Activated CD4-positive, CD25-positive, alpha-beta regulatory T cell treated with anti-CD3 and anti-CD28 coated beads, Interleukin-2, amount 50 U/mL, for 72 hours (primary cell): ENCODE measurements around the gene PROP1.
"Not testable (repeated sequence)": the region's sequence is repeated elsewhere in the genome, so short reads cannot be mapped to it uniquely, and the experiment has no call there.

Experiments used
- DNase-seq: peaks from one replicate; pipeline ENCODE4 v3.0.0; 2021

The PROP1 gene

GRCh38 chr5:177982072-177982727 is 13.8 kb downstream of the PROP1 start:
- DNase-seq: no peak

- no peak for DNase-seq
Measured at GRCh38 chr5:177981296-177982071, 14.6 kb downstream of the PROP1 start.

GRCh38 chr5:177980743-177981151 is 15.3 kb downstream of the PROP1 start:
- DNase-seq: no peak

- not testable (repeated sequence) for DNase-seq
Measured at GRCh38 chr5:177977600-177977999, 18.4 kb downstream of the PROP1 start.

GRCh38 chr5:177973066-177973635 is 22.9 kb downstream of the PROP1 start:
- no peak for DNase-seq

- DNase-seq: no peak
Measured at GRCh38 chr5:177972613-177973012, 23.4 kb downstream of the PROP1 start.

- not testable (repeated sequence) for DNase-seq
Measured at GRCh38 chr5:177972014-177972413, 24.0 kb downstream of the PROP1 start.

GRCh38 chr5:177968661-177969211 is 27.3 kb downstream of the PROP1 start:
- no peak for DNase-seq

GRCh38 chr5:177967221-177967887 is 28.7 kb downstream of the PROP1 start:
- DNase-seq: no peak

GRCh38 chr5:177966839-177967166 is 29.2 kb downstream of the PROP1 start:
- no peak for DNase-seq

- DNase-seq: no peak
Measured at GRCh38 chr5:177966009-177966838, 29.8 kb downstream of the PROP1 start.

- DNase-seq: no peak
Measured at GRCh38 chr5:177964471-177964870, 31.6 kb downstream of the PROP1 start.

- no peak for DNase-seq
Measured at GRCh38 chr5:177963966-177964365, 32.1 kb downstream of the PROP1 start.

GRCh38 chr5:177959315-177959714 is 36.7 kb downstream of the PROP1 start:
- DNase-seq: no peak

- no peak for DNase-seq
Measured at GRCh38 chr5:177958696-177959095, 37.3 kb downstream of the PROP1 start.

GRCh38 chr5:177957241-177957640 is 38.8 kb downstream of the PROP1 start:
- no peak for DNase-seq

GRCh38 chr5:177953101-177953500 is 42.9 kb downstream of the PROP1 start:
- DNase-seq: not testable (repeated sequence)

- DNase-seq: not testable (repeated sequence)
Measured at GRCh38 chr5:177949656-177950055, 46.4 kb downstream of the PROP1 start.

- not testable (repeated sequence) for DNase-seq
Measured at GRCh38 chr5:177949065-177949464, 47.0 kb downstream of the PROP1 start.

- not testable (repeated sequence) for DNase-seq
Measured at GRCh38 chr5:177947912-177948311, 48.1 kb downstream of the PROP1 start.

GRCh38 chr5:177945601-177946283 is 50.3 kb downstream of the PROP1 start:
- DNase-seq: not testable (repeated sequence)

- not testable (repeated sequence) for DNase-seq
Measured at GRCh38 chr5:177945145-177945544, 50.9 kb downstream of the PROP1 start.
